NT2/D1 (cell line): ENCODE data around the gene CORO1C.

Experiments
- DNase-seq: peaks from one replicate; pipeline ENCODE4 v3.0.0-alpha.2; 2011; ENCODE audit warnings: low read depth, low spot score
- H3K27me3 ChIP-seq: 2 replicates; pipeline ENCODE4 v1.6.0; 2011; ENCODE audit warnings: mild to moderate bottlenecking; ENCODE audit not compliant: insufficient read length, insufficient read depth
- H3K36me3 ChIP-seq: 2 replicates; pipeline ENCODE4 v1.6.1; 2011; ENCODE audit warnings: mild to moderate bottlenecking, low read length, mixed read lengths; ENCODE audit not compliant: insufficient read depth, insufficient read length
- H3K4me1 ChIP-seq: 2 replicates; pipeline ENCODE4 v1.5.1; 2011; ENCODE audit not compliant: insufficient read depth, insufficient read length
- H3K4me3 ChIP-seq: 2 replicates; pipeline ENCODE4 v1.5.1; 2011; ENCODE audit warnings: low read depth; ENCODE audit not compliant: insufficient read length
- H3K9ac ChIP-seq: 2 replicates; pipeline ENCODE4 v1.6.0; 2011; ENCODE audit warnings: low read depth; ENCODE audit not compliant: insufficient read length
- H3K9me3 ChIP-seq: 2 replicates; pipeline ENCODE4 v1.5.1; 2011; ENCODE audit warnings: mild to moderate bottlenecking, low read length; ENCODE audit not compliant: insufficient read depth
- SUZ12 ChIP-seq: IDR thresholded peaks from 2 replicates; pipeline ENCODE4 v1.6.1; 2011; ENCODE audit not compliant: insufficient read length, insufficient read depth; ENCODE audit errors: extremely low read depth
- YY1 ChIP-seq: IDR thresholded peaks from 2 replicates; pipeline ENCODE4 v1.6.1; 2011; ENCODE audit not compliant: insufficient read length, insufficient read depth
- ZNF274 ChIP-seq: IDR thresholded peaks from 2 replicates; pipeline ENCODE4 v1.6.1; 2011; ENCODE audit warnings: mild to moderate bottlenecking, low read depth, low read length

CORO1C gene

GRCh38 chr12:108764540-108765288 is 33.4 kb upstream of the CORO1C start:
- H3K36me3 ChIP-seq, result no peaks in the 10 kb centered on the region
- H3K9ac ChIP-seq, result no peak overlapping the region
- H3K4me3 ChIP-seq, result no peak overlapping the region
- TF ChIP-seq YY1 (no peak), ZNF274 (no peak), SUZ12 (no peak)
- DNase-seq, result no peak
- H3K27me3 ChIP-seq, result no peaks in the 10 kb centered on the region
- no peaks in the 10 kb centered on the region for H3K9me3 ChIP-seq
- peaks cover 5% of the 10 kb centered on the region for H3K4me1 ChIP-seq

GRCh38 chr12:108761226-108761625 is 29.9 kb upstream of the CORO1C start:
- Histone ChIP-seq H3K9me3 (no peaks in the 10 kb centered on the region), H3K4me3 (no peak overlapping the region), H3K27me3 (no peaks in the 10 kb centered on the region), H3K4me1 (no peaks in the 10 kb centered on the region), H3K36me3 (no peaks in the 10 kb centered on the region), H3K9ac (no peak overlapping the region)
- TF ChIP-seq SUZ12, result no peak
- no peak for TF ChIP-seq ZNF274
- no peak for TF ChIP-seq YY1
- DNase-seq, result no peak

DNA sequence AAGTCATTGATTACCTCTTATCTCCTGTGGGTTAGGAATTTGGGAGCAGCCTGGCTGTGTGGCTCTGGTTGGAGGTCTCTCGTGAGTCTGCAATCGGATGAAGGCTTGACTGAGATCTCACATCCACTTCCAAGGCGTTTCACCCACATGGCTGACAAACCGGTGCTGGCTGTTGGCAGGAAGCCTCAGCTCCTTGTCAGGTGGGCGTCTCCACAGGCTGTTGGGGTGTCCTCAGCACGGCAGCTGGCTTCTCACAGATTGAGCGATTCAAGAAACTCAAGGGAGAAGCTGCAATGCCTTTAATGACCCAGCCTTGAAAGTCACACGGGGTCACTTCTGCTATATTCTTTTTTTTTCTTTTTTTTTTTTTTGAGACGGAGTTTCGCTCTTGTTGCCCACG is 28.6 kb upstream of the CORO1C start:
- no peak overlapping the region for H3K4me3 ChIP-seq
- no peak for TF ChIP-seq SUZ12
- no peak for TF ChIP-seq YY1
- no peak for TF ChIP-seq ZNF274
- no peak overlapping the region for H3K9ac ChIP-seq
- H3K9me3 ChIP-seq, result no peaks in the 10 kb centered on the region
- DNase-seq, result no peak
- no peaks in the 10 kb centered on the region for H3K4me1 ChIP-seq
- no peaks in the 10 kb centered on the region for H3K36me3 ChIP-seq
- no peaks in the 10 kb centered on the region for H3K27me3 ChIP-seq

GRCh38 chr12:108757856-108758255 is 26.5 kb upstream of the CORO1C start:
- no peak for DNase-seq
- no peak overlapping the region for H3K4me3 ChIP-seq
- peaks cover 2% of the 10 kb centered on the region for H3K4me1 ChIP-seq
- H3K36me3 ChIP-seq, result no peaks in the 10 kb centered on the region
- H3K27me3 ChIP-seq, result no peaks in the 10 kb centered on the region
- TF ChIP-seq ZNF274 (no peak), SUZ12 (no peak), YY1 (no peak)
- no peaks in the 10 kb centered on the region for H3K9me3 ChIP-seq
- H3K9ac ChIP-seq, result no peak overlapping the region

GRCh38 chr12:108756421-108756820 is 25.1 kb upstream of the CORO1C start:
- Histone ChIP-seq H3K27me3 (no peaks in the 10 kb centered on the region), H3K36me3 (no peaks in the 10 kb centered on the region), H3K9me3 (no peaks in the 10 kb centered on the region), H3K4me3 (no peak overlapping the region), H3K9ac (no peak overlapping the region), H3K4me1 (peaks cover 2% of the 10 kb centered on the region)
- DNase-seq, result no peak
- TF ChIP-seq ZNF274, result no peak
- no peak for TF ChIP-seq SUZ12
- no peak for TF ChIP-seq YY1

- H3K36me3 ChIP-seq, result no peaks in the 10 kb centered on the region
- no peaks in the 10 kb centered on the region for H3K27me3 ChIP-seq
- H3K4me1 ChIP-seq, result peaks cover 2% of the 10 kb centered on the region
- no peak overlapping the region for H3K4me3 ChIP-seq
- no peak overlapping the region for H3K9ac ChIP-seq
- no peaks in the 10 kb centered on the region for H3K9me3 ChIP-seq
- TF ChIP-seq ZNF274, result no peak
- DNase-seq, result no peak
Observed at GRCh38 chr12:108755481-108755880, 24.2 kb upstream of the CORO1C start.

GRCh38 chr12:108753976-108754375 is 22.7 kb upstream of the CORO1C start:
- Histone ChIP-seq H3K4me3 (no peak overlapping the region), H3K4me1 (peaks cover 2% of the 10 kb centered on the region), H3K9ac (no peak overlapping the region), H3K36me3 (no peaks in the 10 kb centered on the region), H3K9me3 (no peaks in the 10 kb centered on the region), H3K27me3 (no peaks in the 10 kb centered on the region)
- TF ChIP-seq YY1 (no peak), ZNF274 (no peak), SUZ12 (no peak)
- no peak for DNase-seq
